NCI-H2107 treated with DMSO at 0.1 percent for 48 hours (cell line): ENCODE measurements around the gene SPC25.
"Not testable (repeated sequence)": the region's sequence is repeated elsewhere in the genome, so short reads cannot be mapped to it uniquely, and the experiment has no call there.

ENCODE experiments used
- DNase-seq: peaks from one replicate; lab custom pipeline; 2025; ENCODE audit not compliant: unreplicated experiment; lab: John Stamatoyannopoulos, UW

SPC25 gene

DNA sequence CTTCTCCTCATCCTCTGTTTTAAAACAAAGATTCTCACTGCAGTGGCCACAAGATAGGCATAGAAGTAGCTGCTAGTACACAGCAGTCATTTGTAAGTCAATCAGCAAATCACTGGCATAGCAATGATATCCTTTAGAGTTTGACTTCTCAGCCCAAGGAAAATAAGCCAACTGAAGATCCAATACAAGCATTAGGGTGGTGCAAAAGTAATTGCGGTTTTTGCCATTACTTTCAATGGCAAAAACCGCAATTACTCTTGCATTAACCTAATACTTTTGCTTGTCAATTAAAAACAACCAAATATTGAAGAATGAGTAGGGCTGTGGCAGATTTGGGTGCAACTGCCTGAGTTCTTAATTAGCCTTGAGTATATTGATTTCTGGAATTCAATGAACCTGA, 13.7 kb upstream of the SPC25 start:
- no peak for DNase-seq

DNA sequence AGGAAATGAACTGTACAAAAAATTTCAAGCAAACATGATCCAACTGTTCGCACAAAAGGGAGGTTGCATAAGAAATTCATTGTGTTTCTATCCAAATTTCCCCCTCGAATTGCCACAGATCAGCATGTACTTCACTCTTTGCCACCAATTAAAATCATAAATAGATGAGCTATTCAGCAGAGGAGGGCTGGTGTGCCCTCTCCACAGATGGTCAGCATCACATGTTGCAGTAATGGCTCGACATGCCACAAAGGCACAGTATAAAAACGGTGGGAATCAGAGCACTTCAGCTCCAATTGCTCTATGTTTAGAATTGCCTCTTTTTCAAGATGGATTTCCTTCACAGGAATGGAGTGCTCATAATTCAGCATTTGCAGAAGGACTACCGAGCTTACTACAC, 10.8 kb upstream of the SPC25 start, which contains the start of gene G6PC2:
TSS of gene G6PC2 (plus strand) at position 289 of the 400 bp plus-strand sequence. CDS start at position 330, 41 bp downstream.
- DNase-seq = no peak

DNA sequence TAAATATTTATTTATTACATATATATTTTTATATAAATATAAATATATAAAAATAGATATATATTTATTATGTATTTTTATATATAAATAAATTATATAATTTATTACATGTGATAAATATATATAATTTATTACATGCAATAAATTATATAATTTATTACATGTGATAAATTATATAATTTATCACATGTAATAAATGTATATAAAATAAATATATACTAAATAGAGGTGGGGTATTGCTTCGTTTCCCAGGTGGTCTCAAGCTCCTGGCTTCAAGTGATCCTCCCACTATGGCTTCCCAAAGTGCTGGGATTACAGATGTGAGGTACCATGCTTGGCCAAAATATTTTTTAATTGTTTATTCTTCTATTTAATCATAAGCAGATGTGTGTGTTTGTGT, 7.2 kb upstream of the SPC25 start:
- DNase-seq = no peak

DNA sequence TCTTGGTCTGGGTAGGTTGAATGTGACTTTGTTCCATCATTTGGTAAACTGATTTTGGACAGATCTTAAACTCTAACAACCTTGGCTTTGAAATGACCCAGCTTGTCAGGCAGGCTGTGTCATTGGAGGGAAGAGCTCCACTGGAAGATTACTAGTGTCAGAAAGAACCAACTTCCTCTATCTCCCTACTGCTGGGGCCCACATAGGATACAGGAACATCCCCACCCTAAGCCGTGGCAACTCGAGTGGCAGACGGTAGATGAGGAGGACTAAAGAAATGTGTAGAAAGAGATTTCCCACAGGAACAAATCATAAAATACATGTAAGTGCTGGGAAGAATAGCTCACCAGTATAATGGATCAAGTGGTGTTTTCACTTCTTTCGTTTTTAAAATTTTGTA, 6.6 kb upstream of the SPC25 start:
- DNase-seq = no peak

DNA sequence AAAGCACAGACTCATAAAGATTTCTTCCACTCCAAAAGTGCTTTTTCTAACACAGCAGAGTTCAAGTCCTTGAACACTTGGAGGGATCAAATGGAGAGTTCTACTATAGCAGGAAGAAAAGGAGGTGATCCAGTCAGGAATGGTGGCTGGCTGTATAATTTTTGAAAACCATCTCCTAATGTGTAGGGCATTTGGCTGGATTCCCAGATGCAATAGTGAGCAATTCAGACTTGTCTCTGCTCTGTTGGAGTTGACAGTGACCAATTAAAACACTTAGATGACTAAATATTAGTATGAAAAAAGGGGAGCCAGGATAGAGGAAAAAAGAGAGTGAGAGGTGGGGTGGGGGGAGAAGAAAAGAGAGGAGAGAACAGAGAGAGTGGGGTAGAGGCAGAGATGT, 5.5 kb upstream of the SPC25 start:
- DNase-seq = no peak

DNA sequence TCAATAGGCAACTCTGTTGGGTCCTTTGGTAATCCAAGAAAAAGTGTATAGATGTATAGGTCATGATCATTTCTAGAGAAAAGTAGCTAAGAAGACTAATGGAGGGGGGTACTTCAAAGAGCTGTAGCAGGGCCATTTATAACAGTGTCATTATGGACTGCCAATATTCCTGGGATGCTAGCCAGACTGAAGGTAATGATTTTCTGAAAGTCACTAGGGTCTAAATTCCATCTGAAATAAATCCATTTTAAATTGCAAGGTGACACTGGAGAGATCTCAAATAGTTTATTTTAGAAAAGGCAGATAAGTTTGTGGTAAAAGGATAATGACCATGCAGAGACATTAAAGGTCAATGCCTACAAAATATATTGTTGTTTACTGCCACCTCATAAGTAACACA, 4.5 kb upstream of the SPC25 start:
- DNase-seq = no peak

DNA sequence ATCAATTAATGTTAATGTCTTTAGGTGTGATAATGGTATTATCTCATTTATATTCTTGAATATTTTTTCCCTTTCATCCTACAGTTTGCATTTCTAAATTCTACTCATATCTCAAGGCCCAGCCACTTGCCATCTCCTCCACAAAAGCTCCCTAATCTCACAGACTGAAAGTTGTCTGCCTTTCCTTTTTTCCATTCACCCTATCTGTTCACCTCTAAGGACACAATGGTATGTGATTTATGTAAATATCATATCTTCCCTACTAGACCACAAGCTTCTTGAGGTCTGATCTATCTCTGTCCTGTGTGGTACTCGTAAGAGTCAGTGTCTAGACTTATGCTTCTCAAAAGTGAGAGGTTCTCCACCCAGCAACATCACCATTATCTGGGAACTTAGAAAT, 3.9 kb upstream of the SPC25 start:
- DNase-seq = no peak

DNA sequence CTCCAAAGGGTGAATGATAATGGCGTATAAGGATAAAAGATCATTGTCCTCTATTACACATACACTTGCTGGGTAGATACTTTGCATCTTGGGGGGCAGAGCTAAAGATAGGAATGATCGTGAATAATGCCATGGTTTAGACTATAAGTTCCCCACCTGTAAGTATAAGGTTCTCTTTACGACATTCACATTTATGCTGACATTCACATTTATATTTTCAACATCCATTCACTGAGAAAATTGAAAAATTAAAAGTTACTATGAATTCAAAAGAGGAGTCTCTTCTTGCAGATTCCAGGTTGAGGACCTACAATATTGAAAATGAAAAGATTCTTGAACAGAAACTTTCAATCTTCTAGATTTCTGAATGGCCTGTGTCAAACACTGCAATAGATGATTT, 2.1 kb upstream of the SPC25 start:
- DNase-seq = no peak

DNA sequence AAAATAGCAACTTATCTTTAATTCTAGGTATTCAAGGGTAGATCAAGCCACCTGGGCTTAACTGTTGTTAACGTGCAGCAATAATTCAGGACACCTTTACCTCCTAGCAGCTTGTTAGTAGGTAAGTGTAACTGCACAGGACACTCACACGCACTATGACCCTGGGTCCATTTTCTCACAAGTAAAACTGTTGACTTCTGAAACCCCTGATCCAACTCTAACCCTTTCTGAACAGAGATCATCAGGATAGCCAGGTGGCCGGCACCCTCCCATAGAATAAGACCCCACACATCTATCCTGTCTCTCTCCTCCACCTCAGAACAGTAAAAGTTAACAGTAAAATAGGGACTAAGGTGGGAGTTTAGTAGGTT, 610 bp downstream of the SPC25 start:
- DNase-seq = no peak

DNA sequence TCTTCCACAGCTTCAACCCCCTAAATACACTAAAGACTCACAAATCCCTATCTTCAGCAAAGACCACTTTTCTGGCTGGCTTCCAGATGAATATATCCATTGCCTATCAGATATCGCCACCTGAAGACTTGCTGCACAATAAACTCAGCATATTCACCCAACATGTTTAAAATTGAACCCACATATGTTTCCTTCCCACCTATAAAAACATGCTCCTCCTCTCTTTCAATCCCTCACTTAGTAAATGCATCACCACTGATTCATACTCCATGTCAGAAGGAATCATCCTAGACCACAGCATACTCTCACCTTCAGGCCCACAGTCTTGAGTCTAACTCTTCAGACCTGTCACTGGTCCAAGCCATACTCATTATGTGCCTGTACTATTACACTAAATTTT, 5.3 kb downstream of the SPC25 start:
- DNase-seq = no peak

DNA sequence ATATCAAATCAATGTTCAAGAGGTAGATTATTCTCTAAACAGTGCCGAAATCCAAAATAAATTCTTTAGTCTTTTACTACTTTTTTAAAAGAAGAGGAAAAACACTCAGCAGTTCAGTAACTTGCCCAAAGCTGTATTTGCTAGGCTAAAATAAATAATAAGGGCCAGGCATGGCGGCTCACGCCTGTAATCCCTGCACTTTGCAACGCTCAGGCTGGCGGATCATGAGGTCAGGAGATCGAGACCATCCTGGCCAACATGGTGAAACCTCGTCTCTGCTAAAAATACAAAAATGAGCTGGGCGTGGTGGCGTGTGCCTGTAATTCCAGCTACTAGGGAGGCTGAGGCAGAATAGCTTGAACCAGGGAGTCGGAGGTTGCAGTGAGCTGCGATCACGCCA, 8.1 kb downstream of the SPC25 start:
- not testable (repeated sequence) for DNase-seq

DNA sequence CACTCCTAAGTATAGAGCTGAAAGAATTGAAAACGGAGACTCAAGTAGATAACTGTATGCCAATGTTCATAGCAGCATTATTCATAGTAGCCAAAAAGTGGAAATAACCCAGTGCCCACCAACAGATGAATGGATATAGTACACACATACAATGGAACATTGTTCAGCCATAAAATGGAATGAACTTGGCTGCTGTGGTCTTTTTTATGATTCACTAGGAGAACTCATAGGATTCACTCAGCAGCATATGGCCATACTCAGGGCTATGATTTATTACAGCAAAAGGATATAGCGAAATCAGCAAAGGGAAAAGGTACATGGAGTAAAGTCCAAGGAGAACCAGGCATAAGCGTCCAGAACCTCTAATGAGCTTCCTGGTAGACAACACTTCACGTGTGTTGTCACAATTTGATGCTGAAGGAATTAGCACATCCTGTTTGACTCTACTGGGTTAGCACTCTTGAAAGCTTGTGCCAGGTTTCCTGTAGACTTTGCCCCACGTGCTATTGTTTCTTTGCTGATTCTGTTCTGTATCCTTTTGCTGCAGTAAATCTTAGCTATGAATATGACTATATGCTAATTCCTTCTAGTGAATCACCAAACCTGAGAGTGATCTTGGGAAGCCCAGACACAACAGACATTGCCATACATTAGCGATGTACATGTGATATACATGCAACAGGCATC, 15.7 kb downstream of the SPC25 start:
- DNase-seq = no peak

DNA sequence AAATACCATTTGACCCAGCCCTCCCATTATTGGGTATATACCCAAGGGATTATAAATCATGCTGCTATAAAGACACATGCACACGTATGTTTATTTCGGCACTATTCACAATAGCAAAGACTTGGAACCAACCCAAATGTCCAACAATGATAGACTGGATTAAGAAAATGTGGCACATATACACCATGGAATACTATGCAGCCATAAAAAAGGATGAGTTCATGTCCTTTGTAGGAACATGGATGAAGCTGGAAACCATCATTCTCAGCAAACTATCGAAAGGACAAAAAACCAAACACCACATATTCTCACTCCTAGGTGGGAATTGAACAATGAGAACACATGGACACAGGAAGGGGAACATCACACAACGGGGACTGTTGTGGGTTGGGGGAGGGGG, 19.4 kb downstream of the SPC25 start:
- not testable (repeated sequence) for DNase-seq

DNA sequence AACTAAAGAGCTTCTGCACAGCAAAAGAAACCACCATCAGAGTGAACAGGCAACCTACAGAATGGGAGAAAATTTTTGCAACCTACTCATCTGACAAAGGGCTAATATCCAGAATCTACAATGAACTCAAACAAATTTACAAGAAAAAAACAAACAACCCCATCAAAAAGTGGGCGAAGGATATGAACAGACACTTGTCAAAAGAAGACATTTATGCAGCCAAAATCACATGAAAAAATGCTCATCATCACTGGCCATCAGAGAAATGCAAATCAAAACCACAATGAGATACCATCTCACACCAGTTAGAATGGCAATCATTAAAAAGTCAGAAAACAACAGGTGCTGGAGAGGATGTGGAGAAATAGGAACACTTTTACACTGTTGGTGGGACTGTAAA, 19.9 kb downstream of the SPC25 start:
- not testable (repeated sequence) for DNase-seq

DNA sequence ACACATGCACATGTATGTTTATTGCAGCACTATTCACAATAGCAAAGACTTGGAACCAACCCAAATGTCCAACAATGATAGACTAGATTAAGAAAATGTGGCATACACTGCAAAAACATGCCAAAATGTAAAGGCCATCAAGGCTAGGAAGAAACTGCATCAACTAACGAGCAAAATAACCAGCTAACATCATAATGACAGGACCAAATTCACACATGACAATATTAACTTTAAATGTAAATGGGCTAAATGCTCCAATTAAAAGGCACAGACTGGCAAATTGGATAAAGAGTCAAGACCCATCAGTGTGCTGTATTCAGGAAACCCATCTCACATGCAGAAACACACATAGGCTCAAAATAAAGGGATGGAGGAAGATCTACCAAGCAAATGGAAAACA, 23.1 kb downstream of the SPC25 start:
- DNase-seq = not testable (repeated sequence)

DNA sequence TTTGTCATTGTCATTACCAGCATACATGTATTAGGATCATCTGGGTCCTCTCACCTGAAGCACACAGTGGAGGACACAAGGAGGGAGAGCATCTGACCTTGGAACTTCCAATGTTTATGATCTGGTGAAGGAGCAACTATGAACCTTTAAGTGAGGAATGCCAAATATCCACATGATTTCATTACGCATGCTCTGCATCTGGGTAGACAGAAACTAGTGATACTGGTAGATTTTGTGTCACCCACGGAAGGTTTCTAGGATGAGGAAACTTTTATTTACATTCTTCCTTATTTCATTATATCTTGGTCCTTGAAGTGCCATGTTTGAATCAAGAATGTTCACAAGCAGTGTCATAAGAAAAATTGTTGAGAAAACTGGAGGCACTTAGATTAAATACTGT, 32.1 kb downstream of the SPC25 start:
- DNase-seq = no peak

DNA sequence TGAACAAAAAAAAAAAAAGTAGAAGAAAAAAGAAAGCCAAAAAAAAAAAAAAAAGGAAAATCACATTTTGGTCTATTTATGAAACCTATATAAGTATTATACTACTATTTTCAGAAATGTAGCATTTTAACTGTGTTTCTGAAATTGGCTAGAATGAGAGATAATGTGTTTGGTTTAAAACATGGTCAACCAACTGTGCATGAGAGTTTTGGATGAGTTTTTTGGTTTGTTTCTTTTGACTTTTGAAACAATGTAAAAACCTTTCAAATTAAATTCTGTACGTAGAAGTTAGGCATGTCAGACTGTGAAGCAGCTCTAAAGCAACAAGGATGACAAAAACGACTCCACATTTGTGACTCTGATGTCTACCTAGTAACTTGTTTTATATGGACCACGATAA, 34.6 kb downstream of the SPC25 start:
- no peak for DNase-seq

DNA sequence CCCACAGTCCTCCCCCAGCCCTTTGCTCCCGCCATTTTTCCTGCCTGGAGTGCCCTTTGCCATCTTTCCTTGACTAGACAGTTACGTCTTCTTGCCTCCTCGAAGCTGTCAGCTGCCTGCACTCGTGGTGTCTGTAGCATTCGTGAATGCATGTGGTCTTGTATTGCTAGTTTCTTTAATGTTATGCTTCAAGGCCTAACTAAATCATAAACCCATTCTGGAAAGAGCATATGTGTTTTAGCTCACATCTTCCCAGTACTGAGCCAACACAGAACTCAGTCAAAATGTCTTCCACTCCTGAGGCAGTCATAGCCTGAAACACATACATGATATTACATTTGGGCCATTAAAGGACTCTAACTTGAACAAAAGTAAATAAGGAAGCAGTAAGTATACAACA, 35.6 kb downstream of the SPC25 start:
- DNase-seq = no peak

DNA sequence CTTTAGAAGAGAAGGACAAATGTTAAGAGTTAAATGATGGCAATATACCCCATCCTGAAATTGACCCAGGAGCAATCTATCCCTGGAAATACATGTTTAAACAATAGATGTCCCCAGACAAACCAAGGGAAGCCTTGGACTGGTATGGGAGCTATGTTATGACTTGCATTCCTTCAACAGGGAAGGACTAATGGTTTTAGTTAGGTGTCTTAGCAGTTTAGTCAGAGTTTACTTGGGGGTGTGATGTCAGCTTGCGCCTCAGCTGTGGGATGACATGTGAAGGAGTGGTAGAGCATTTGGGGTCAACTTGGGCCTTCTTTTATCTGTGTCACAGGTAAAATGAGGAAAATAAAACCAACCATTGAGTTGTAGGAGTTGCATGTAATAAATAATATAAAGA, 36.8 kb downstream of the SPC25 start:
- DNase-seq = no peak

DNA sequence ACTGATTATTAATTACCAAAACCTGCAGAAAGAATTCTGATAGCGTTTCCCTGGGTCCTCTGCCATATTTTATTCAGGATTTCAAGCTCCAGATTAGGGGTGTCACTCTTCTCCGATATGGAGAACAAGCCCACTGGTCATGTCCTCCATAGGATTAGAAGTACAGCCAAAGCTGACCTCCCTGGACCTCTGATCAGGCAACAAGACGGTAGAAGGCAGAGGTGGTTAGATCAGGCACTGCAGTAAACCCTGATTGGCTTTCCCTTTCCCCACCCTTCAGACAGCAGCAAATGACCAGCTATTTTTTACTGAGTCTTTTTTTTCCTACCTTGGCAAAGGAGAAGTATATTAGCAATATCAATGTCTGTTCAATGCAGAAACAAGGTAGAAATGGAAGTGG, 37.7 kb downstream of the SPC25 start:
- no peak for DNase-seq

DNA sequence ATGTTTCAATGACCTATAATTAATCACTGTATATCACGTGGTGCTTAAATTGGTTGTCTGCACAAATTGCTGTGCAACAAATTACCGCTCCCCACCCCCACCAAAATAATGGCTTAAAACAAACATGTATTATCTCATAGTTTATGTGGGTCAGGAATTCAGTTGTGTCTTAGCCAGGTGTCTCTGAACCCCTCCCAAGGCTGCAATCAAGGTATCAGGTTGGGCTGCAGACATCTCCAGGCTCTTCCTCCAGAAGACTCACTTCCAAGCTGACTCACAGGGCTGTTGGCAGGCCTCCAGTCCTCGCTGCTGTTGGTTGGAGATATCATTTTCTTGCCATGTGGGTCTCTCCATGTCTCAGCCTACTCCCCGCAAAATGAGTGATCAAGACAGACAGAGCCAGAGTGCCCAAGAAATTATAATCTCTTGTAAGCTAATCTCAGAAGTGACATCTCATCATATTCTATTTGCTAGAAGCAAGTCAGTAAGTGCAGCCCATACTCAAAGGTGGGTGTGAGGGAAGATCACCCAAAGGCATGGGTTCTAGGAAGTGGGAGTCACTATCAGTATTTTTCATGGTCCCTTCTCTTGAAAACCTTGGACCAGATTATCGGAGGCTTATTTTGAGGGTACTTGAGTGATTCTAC, 38.4 kb downstream of the SPC25 start:
- DNase-seq = peak; percentile 4

DNA sequence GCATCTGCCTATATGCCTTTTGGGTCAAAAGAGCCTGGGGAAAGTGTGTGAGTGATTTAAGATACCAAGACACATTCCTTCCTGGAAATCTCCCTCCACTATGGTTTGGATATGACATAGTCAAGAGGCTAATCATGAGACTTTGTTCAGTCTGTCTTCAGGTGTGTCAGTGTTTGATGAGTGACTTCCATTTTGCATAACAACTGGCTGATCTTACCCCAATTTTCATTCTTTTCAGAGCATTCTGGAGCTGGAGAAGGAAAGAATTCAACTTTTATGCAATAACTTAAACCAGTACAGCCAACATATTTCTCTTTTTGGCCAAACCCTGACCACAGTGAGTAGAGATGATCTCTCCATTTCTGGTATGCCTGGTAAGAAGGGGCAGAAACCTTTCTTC, 39.4 kb downstream of the SPC25 start:
- DNase-seq = no peak

DNA sequence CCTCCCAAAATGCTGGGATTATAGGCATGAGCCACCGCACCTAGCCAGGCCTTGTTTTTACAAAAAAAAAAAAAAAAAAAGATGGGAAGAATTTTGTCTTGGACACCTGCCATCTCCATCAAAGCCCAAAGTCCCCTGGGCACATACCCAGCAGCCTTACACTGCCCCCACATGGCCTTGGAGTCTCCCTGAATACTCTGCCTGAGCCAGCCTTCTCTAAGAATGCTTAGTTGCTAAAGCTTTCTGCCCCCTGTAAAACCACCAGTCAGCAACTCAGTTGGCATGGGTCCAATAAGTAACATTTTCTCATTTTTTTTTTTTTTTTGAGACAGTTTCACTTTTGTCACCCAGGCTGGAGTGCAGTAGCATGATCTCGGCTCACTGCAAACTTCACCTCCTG, 40.6 kb downstream of the SPC25 start:
- no peak for DNase-seq
